ENCODE measurements around the gene SRF. TPM values are rescaled to one million over a fixed set of nuclear protein-coding genes. Genes with fewer than 3 reads are reported as not detected.
"Not testable (repeated sequence)": the region's sequence is repeated elsewhere in the genome, so short reads cannot be mapped to it uniquely, and the experiment has no call there.

Gene SRF
- total RNA-seq, 1 experiment from 2014 or later: 46.2 TPM

DNA sequence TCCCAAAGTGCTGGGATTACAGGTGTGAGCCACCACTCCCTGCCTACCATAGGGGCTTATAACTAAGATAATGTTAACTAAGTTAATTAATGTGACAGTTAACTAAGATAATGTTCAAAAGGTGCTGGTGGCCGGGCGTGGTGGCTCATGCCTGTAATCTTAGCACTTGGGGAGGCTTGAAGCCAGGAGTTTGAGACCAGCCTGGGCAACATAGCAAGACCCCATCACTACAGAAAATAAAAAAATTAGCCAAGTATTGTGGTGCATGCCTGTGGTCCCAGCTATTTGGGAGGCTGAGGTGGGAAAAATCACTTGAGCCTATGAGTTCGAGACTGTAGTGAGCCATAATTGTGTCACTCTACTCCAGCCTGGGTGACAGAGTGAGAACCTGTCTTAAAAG lies 32.8 kb upstream of the SRF start:
- no peak for ATAC-seq
- Mint-ChIP-seq H3K4me3 (no peak overlapping the region), H3K4me1 (peaks cover 8% of the 10 kb centered on the region), H3K27ac (no peak overlapping the region), H3K9me3 (no peaks in the 10 kb centered on the region), H3K27me3 (ENCODE audit: low read depth) (no peaks in the 10 kb centered on the region; the same call in 1 of the 2 replicates), H3K36me3 (peaks cover 9% of the 10 kb centered on the region)
- POLR2A ChIA-PET: no interaction called here
- CTCF ChIA-PET: no interaction called here
- DNase-seq (ENCODE audit: low spot score): no peak
- TF ChIP-seq RELA (CRISPR knock-in tag; IDR thresholded peaks at IDR 0.05; ENCODE audit: borderline replicate concordance) (no peak), FOXK1 (CRISPR knock-in tag; IDR thresholded peaks at IDR 0.05) (no peak), CBFB (CRISPR knock-in tag; IDR thresholded peaks at IDR 0.05; ENCODE audit: low read depth) (no peak)
- TF ChIP-seq, protein P1, sequence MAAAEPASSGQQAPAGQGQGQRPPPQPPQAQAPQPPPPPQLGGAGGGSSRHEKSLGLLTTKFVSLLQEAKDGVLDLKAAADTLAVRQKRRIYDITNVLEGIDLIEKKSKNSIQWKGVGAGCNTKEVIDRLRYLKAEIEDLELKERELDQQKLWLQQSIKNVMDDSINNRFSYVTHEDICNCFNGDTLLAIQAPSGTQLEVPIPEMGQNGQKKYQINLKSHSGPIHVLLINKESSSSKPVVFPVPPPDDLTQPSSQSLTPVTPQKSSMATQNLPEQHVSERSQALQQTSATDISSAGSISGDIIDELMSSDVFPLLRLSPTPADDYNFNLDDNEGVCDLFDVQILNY (CRISPR knock-in tag; IDR thresholded peaks at IDR 0.05): no peak
- TF ChIP-seq, protein P2, sequence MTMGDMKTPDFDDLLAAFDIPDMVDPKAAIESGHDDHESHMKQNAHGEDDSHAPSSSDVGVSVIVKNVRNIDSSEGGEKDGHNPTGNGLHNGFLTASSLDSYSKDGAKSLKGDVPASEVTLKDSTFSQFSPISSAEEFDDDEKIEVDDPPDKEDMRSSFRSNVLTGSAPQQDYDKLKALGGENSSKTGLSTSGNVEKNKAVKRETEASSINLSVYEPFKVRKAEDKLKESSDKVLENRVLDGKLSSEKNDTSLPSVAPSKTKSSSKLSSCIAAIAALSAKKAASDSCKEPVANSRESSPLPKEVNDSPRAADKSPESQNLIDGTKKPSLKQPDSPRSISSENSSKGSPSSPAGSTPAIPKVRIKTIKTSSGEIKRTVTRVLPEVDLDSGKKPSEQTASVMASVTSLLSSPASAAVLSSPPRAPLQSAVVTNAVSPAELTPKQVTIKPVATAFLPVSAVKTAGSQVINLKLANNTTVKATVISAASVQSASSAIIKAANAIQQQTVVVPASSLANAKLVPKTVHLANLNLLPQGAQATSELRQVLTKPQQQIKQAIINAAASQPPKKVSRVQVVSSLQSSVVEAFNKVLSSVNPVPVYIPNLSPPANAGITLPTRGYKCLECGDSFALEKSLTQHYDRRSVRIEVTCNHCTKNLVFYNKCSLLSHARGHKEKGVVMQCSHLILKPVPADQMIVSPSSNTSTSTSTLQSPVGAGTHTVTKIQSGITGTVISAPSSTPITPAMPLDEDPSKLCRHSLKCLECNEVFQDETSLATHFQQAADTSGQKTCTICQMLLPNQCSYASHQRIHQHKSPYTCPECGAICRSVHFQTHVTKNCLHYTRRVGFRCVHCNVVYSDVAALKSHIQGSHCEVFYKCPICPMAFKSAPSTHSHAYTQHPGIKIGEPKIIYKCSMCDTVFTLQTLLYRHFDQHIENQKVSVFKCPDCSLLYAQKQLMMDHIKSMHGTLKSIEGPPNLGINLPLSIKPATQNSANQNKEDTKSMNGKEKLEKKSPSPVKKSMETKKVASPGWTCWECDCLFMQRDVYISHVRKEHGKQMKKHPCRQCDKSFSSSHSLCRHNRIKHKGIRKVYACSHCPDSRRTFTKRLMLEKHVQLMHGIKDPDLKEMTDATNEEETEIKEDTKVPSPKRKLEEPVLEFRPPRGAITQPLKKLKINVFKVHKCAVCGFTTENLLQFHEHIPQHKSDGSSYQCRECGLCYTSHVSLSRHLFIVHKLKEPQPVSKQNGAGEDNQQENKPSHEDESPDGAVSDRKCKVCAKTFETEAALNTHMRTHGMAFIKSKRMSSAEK (CRISPR knock-in tag; IDR thresholded peaks at IDR 0.05; ENCODE audit: borderline replicate concordance): no peak

DNA sequence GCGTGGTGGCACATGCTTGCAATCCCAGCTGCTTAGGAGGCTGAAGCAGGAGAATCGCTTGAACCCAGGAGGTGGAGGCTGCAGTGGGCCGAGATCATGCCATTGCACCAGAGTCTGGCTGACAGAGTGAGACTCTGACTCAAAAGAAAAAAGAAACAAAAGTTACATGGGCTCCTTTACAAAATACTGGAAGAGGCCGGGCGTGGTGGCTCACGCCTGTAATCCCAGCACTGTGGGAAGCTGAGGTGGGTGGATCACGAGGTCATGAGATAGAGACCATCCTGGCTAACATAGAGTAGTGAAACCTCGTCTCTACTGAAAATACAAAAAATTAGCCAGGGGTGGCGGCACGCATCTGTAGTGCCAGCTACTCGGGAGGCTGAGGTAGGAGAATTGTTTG lies 31.1 kb upstream of the SRF start:
- H3K27me3 Mint-ChIP-seq (ENCODE audit: low read depth); H3K36me3 Mint-ChIP-seq; DNase-seq (ENCODE audit: low spot score); H3K4me1 Mint-ChIP-seq; POLR2A ChIA-PET; H3K27ac Mint-ChIP-seq; ATAC-seq; H3K4me3 Mint-ChIP-seq; CTCF ChIA-PET; H3K9me3 Mint-ChIP-seq: not testable (repeated sequence)

DNA sequence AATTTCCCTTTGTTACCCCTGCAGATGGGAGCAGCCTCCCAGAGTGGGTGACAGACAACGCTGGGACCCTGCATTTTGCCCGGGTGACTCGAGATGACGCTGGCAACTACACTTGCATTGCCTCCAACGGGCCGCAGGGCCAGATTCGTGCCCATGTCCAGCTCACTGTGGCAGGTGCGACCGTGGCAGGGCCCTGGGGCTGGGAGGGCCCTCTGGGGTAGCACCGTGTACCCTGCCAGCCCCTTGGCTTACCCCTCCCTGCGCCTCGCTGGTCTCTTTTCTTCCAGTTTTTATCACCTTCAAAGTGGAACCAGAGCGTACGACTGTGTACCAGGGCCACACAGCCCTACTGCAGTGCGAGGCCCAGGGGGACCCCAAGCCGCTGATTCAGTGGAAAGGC lies 29.4 kb upstream of the SRF start:
- DNase-seq (ENCODE audit: low spot score) (no peak), ATAC-seq (no peak)
- Mint-ChIP-seq H3K4me3 (no peak overlapping the region), H3K27ac (no peak overlapping the region), H3K27me3 (ENCODE audit: low read depth) (no peaks in the 10 kb centered on the region; the same call in 1 of the 2 replicates), H3K9me3 (no peaks in the 10 kb centered on the region), H3K36me3 (peaks cover 12% of the 10 kb centered on the region), H3K4me1 (peaks cover 10% of the 10 kb centered on the region)
- TF ChIP-seq OVOL2 (CRISPR knock-in tag; IDR thresholded peaks at IDR 0.05; ENCODE audit: borderline replicate concordance) (no peak), MXD4 (CRISPR knock-in tag; IDR thresholded peaks at IDR 0.05; ENCODE audit: borderline replicate concordance) (no peak), ZNF423 (CRISPR knock-in tag; IDR thresholded peaks at IDR 0.05) (no peak), NR2C2 (CRISPR knock-in tag; IDR thresholded peaks at IDR 0.05) (no peak), FOXJ3 (CRISPR knock-in tag; IDR thresholded peaks at IDR 0.05; ENCODE audit: borderline replicate concordance) (no peak), TEAD4 (CRISPR knock-in tag; IDR thresholded peaks at IDR 0.05) (no peak), NFYB (CRISPR knock-in tag; conservative IDR thresholded peaks at IDR 0.05; ENCODE audit: low read depth) (no peak)
- TF ChIP-seq, protein P3, sequence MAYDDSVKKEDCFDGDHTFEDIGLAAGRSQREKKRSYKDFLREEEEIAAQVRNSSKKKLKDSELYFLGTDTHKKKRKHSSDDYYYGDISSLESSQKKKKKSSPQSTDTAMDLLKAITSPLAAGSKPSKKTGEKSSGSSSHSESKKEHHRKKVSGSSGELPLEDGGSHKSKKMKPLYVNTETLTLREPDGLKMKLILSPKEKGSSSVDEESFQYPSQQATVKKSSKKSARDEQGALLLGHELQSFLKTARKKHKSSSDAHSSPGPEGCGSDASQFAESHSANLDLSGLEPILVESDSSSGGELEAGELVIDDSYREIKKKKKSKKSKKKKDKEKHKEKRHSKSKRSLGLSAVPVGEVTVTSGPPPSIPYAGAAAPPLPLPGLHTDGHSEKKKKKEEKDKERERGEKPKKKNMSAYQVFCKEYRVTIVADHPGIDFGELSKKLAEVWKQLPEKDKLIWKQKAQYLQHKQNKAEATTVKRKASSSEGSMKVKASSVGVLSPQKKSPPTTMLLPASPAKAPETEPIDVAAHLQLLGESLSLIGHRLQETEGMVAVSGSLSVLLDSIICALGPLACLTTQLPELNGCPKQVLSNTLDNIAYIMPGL (CRISPR knock-in tag; IDR thresholded peaks at IDR 0.05): no peak
- TF ChIP-seq, protein P4, sequence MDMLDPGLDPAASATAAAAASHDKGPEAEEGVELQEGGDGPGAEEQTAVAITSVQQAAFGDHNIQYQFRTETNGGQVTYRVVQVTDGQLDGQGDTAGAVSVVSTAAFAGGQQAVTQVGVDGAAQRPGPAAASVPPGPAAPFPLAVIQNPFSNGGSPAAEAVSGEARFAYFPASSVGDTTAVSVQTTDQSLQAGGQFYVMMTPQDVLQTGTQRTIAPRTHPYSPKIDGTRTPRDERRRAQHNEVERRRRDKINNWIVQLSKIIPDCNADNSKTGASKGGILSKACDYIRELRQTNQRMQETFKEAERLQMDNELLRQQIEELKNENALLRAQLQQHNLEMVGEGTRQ (CRISPR knock-in tag; IDR thresholded peaks at IDR 0.05): no peak
- TF ChIP-seq, protein P5, sequence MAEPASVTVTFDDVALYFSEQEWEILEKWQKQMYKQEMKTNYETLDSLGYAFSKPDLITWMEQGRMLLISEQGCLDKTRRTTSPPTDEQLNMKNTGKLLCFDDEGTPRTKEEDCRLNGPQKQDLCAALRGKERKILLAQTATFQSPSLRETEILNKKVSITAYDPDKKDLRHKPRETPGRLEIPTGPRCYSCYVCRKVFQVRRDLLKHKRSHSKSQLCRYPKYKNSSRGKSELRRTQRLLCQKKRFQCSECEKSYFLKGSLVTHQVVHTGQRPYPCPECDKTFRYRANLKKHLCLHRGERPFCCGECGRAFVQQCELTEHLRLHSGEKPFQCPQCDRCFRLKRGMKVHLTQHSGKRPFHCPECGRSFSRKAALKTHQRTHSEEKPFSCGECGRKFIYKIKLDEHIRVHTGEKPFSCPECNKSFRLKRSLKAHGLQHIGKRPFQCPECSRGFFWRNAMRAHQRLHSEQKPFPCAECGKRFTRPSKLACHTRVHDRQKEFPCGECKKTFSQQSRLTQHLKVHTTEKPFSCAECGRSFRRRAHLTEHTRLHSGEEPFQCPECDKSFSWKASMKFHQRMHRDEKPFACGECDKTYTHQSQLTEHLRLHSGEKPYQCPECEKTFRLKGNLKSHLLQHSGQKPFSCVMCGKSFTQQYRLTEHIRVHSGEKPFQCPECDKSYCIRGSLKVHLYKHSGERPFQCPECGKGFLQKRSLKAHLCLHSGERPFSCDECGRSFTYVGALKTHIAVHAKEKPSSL (CRISPR knock-in tag; conservative IDR thresholded peaks at IDR 0.05): no peak
- ChIA-PET CTCF (interaction anchor here (3.2 kb wide), 1 partner anchor 65 kb away, joined by 50 read pairs; the partner anchor contains the start of gene PTK7), POLR2A (no interaction called here)

All from WTC11 (cell line).